LNCAP (cell line): Measurements from ENCODE around the gene TMEM272.

Experiments
- CTCF ChIP-seq: fragments of 450-650 bp; IDR thresholded peaks from 2 replicates; pipeline ENCODE4 v1.5.1; 2017; ENCODE audit warnings: mild to moderate bottlenecking

Gene TMEM272

GRCh38 chr13:51828730-51829567 lies 16.0 kb downstream of the TMEM272 start:
- no peak for TF ChIP-seq CTCF

GRCh38 chr13:51827254-51827653 lies 17.7 kb downstream of the TMEM272 start:
- TF ChIP-seq CTCF: no peak

GRCh38 chr13:51826606-51827005 lies 18.4 kb downstream of the TMEM272 start:
- TF ChIP-seq CTCF: no peak

- TF ChIP-seq CTCF: no peak
Measured at GRCh38 chr13:51825681-51826254, 19.2 kb downstream of the TMEM272 start.

- no peak for TF ChIP-seq CTCF
Measured at GRCh38 chr13:51825165-51825592, 19.8 kb downstream of the TMEM272 start.

- TF ChIP-seq CTCF: no peak
Measured at GRCh38 chr13:51823863-51824262, 21.1 kb downstream of the TMEM272 start.

- no peak for TF ChIP-seq CTCF
Measured at GRCh38 chr13:51823359-51823758, 21.6 kb downstream of the TMEM272 start.
